HG03060 (cell line): Measurements from ENCODE around the gene TMEM79.

Experiments
- ATAC-seq: cut with Tn5 transposase; IDR thresholded peaks from one replicate; pipeline ENCODE4 v1.9.1; 2021; ENCODE audit warnings: low read depth, moderate number of reproducible peaks; ENCODE audit not compliant: unreplicated experiment

TMEM79 gene

DNA sequence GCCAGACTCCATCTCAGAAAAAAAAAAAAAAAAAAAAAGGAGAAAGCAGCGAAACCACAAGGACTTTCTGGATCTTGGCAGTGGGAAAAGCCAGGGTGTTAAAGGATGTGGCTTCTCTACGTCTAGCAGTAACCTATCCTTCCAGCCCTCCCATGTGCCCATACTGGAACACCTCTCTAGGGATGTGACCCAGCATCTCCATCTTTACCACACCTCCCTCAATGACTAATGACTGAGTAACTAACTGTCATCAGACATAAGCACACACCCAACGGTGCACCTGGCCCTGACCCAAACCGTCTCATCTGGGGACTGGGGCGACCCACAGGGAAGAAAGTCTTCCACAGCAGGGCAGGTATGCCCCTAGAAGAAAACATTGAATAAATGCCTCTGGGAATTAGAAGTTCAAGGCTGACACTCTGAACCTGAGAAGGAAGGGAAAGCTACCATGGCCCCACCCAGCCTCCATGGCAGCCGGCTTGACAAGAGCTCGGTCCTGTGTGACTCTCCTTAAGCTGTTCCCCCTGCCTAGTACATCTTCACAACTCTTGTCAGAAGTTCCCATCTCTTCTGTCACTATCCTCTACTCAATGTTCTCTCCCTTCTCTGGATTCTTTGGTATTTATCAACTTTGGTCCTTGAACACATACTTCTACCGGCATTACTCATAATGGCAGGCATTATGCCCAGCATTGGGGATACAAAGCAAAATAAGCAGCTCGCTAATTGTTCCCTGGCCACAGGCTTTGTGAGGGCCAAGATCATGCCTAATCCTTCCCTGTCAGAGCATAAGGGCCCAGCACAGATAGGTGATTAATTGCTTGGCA is 21.5 kb upstream of the TMEM79 start:
- ATAC-seq, result no peak

- ATAC-seq, result no peak
These were observed 20.9 kb upstream of the TMEM79 start for GRCh38 chr1:156263288-156263655.

DNA sequence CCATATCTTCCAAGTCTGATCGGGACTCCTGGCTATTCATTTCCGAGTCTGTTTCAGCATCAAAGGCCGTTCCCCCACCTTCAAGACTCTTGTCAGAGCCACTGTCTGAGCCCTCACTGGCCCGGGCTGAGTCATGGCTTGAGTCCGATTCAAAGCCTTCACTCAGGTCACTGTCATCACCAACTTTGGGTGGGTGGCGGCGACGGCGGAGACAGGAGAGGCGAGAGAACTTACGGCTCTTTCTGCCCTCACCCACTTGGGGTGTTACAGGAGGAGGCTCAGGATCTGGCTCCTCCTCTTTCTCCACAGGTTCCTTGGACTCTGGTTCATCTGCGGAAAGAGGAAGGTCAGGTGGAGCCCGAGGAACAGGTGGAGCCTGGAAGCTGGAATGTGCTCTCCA is 18.1 kb upstream of the TMEM79 start:
- no peak for ATAC-seq

- ATAC-seq, result no peak
These were observed 15.8 kb upstream of the TMEM79 start for GRCh38 chr1:156268336-156268735.

- ATAC-seq, result no peak
These were observed 13.8 kb upstream of the TMEM79 start for GRCh38 chr1:156270314-156270713.

DNA sequence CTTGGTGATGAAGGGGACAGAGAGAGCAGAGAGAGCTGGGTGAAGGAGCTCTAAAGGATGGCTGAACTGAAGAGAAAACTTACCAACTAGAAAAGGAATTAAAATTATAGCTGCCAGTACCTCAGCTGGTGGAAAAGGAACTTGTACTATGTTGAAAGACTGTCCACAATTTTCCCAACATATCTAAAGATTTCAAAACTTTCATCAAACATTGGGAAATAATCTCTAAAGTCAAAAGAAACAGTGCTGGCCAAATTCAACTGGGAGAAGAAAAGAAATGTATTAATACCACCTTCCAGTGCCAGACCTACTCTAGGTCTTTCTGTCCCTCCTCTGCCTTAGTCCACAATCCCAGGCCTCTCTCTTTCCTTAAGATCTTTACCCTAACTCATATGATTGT is 7.6 kb upstream of the TMEM79 start:
- ATAC-seq, result no peak

- no peak for ATAC-seq
These were observed 7.2 kb upstream of the TMEM79 start for GRCh38 chr1:156276966-156277381.

GRCh38 chr1:156279837-156280236 is 4.3 kb upstream of the TMEM79 start:
- no peak for ATAC-seq

- peak; percentile 59 for ATAC-seq
These were observed 2.8 kb upstream of the TMEM79 start for GRCh38 chr1:156281281-156281680.

GRCh38 chr1:156281693-156282478 is 2.2 kb upstream of the TMEM79 start:
- no peak for ATAC-seq

DNA sequence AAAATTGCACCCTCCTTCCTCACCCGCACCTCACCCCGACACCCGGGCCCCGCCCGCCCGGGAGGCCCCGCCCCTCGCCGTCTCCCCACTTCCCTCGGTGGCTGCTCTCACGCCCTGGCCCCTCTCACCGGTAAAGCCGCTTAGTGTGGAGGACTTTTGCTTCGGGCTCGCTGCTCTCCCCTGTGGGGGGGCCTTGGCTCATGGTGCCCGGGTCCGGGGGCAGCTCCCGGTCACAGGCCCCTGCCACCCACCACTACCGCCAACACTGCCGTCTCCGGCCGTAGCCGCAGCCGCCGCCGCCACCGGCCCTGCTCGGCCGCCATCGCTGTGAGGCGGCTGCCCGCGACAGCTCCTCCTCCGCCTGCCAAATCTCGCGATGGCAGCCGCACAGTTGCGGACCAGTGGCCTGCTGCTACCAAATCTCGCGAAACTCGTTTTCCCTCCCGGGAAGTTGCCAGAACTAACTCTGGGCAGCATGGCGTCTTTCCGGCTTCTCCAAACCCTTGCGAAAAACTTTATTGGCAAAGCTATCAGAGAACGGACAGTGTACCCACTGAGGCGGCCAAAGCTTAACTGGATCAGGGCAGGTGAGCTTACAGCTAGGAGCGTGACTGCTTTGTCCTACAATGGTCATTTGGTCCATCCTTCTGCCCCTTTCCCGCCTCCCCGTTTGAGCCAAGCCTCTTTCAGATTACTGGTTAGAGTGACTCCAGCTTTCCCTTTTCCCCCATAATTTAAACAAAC is 1.5 kb upstream of the TMEM79 start, which contains the start of gene SMG5:
Gene SMG5 (minus strand): TSS at position 347 of the 744 bp plus-strand sequence. CDS start 145 bp downstream, at position 202.
- peak; percentile 68 for ATAC-seq

DNA sequence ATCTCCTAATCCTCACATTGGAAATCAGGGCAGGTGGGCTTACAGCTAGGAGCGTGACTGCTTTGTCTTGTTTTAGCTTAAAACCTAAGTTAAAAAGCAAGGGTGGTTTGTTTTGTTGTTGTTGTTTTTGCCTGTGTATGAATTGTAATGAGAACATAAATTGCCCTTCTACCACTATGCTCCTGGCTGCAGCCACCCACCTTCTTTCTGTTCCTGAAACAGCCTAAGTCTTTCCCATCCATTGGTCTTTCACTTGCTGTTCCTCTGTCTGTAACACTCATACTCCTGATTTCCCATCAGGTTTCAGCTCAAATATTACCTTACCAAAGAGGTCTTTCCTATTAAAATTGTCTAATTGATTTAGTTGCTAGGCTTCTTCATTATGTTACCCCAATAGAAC is 604 bp upstream of the TMEM79 start:
- no peak for ATAC-seq

GRCh38 chr1:156284757-156285156 is 632 bp downstream of the TMEM79 start:
- no peak for ATAC-seq

- ATAC-seq, result no peak
These were observed 1.3 kb downstream of the TMEM79 start for GRCh38 chr1:156285437-156285836.

DNA sequence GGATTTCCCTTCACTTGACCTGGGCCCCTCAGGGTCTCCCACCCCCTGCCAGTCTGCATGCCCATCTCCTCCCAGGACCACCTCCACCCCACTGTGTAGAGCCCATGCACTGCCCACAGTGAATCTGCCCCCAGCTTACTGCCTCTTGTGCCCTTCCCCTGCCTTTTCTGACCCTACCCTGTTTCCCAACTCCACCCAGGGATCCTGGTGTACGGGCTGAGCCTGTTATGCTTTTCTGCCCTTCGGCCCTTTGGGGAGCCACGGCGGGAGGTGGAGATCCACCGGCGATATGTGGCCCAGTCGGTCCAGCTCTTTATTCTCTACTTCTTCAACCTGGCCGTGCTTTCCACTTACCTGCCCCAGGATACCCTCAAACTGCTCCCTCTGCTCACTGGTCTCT is 1.9 kb downstream of the TMEM79 start:
- ATAC-seq, result no peak

DNA sequence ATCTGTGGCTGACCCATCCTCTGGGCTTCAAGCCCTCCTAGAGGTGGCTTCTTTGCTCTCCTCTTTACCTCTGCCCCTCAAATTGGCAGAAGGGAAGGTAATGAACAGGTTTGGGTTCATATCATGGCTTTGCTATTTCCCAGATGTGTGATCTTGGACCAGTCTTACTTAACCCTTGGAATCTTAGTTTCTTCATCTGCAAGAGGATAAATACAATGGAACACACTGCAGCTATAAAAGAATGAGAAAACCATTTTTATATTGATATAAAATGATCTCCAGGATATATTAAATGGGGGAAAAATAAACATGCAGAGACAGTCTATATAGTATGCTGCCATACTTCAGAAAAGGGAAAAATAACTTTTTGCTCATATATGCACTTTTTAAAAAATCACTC is 5.7 kb downstream of the TMEM79 start:
- ATAC-seq, result no peak

- no peak for ATAC-seq
These were observed 7.3 kb downstream of the TMEM79 start for GRCh38 chr1:156291226-156292061.

GRCh38 chr1:156293098-156293434 is 8.9 kb downstream of the TMEM79 start:
- no peak for ATAC-seq

GRCh38 chr1:156293895-156294294 is 9.8 kb downstream of the TMEM79 start:
- no peak for ATAC-seq

- no peak for ATAC-seq
These were observed 11.3 kb downstream of the TMEM79 start, which contains the start of gene GLMP for GRCh38 chr1:156295391-156295947. Gene GLMP, minus strand, starts transcription at chr1:156295679. Its CDS starts 34 bp downstream, at chr1:156295645.
